Urinary bladder (tissue), 4 donors: ENCODE measurements around the gene TBC1D4. TPM values are rescaled to one million over a fixed set of nuclear protein-coding genes. Genes with fewer than 3 reads are reported as not detected.
"Not testable (repeated sequence)": the region's sequence is repeated elsewhere in the genome, so short reads cannot be mapped to it uniquely, and the experiment has no call there.

Source experiments
- DNase-seq: peaks from one replicate; pipeline ENCODE4 v3.0.0-alpha.2; 2015; ENCODE audit errors: extremely low spot score
- H3K27ac ChIP-seq: one replicate; pipeline ENCODE4 v1.5.1; 2013; ENCODE audit warnings: low read depth, mild to moderate bottlenecking, moderate library complexity
- H3K36me3 ChIP-seq: one replicate; pipeline ENCODE4 v1.6.1; 2013; ENCODE audit warnings: mild to moderate bottlenecking, moderate library complexity; ENCODE audit not compliant: insufficient read depth
- H3K4me1 ChIP-seq: one replicate; pipeline ENCODE4 v1.6.1; 2013; ENCODE audit warnings: mild to moderate bottlenecking, moderate library complexity; ENCODE audit not compliant: insufficient read depth
- H3K4me3 ChIP-seq: one replicate; pipeline ENCODE4 v1.5.1; 2013; ENCODE audit warnings: low read depth, low read length
- WGBS: extraction: QIAGEN DNeasy Blood & Tissue Kit; methylation state at CpG from one replicate; pipeline ENCODE4 v1.1.7; 2013; 5-methylcytosine and 5-hydroxymethylcytosine counted together
- polyA plus RNA-seq: library from polyadenylated mRNA; stranded (reverse); fragments of 200-250 nt; gene quantifications from one replicate; pipeline ENCODE4 v1.2.3, GENCODE V29; 2013
- total RNA-seq: library from RNA; depleted of rRNA; stranded (reverse); fragments of >200 nt; gene quantifications from one replicate; pipeline ENCODE4 v1.2.3, GENCODE V29; 2014
- donor health status: healthy with polysubstance abuse.
- donor health status: healthy.

Gene TBC1D4
- total and polyA plus RNA-seq, 2 donors: 5.4 to 28.7 TPM

GRCh38 chr13:75279834-75280369, 202.1 kb downstream of the TBC1D4 start:
- Histone ChIP-seq H3K36me3 (peaks cover 1% of the 10 kb centered on the region), H3K27ac (no peak overlapping the region), H3K4me3 (no peak overlapping the region), H3K4me1 (no peaks in the 10 kb centered on the region)
- no peak for DNase-seq
- WGBS: 87% methylated on average over 8 of the region's 8 CpGs

- H3K27ac ChIP-seq, H3K4me1 ChIP-seq, H3K36me3 ChIP-seq, DNase-seq, H3K4me3 ChIP-seq: not testable (repeated sequence)
- 94% methylated on average over 4 of the region's 4 CpGs for WGBS
These were observed 208.3 kb downstream of the TBC1D4 start for GRCh38 chr13:75273695-75274094.

- WGBS: 96% methylated on average over 1 of the region's 1 CpG
- Histone ChIP-seq H3K4me1 (no peaks in the 10 kb centered on the region), H3K4me3 (no peak overlapping the region), H3K27ac (no peak overlapping the region), H3K36me3 (no peaks in the 10 kb centered on the region)
- no peak for DNase-seq
These were observed 210.1 kb downstream of the TBC1D4 start for GRCh38 chr13:75271846-75272245.

GRCh38 chr13:75268481-75268880, 213.5 kb downstream of the TBC1D4 start:
- not testable (repeated sequence) for H3K27ac ChIP-seq, DNase-seq, H3K4me1 ChIP-seq, H3K36me3 ChIP-seq, H3K4me3 ChIP-seq
- 94% methylated on average over 24 of the region's 24 CpGs for WGBS

- WGBS: 94% methylated on average over 2 of the region's 2 CpGs
- no peaks in the 10 kb centered on the region for H3K36me3 ChIP-seq
- no peaks in the 10 kb centered on the region for H3K4me1 ChIP-seq
- H3K4me3 ChIP-seq: no peak overlapping the region
- no peak for DNase-seq
- H3K27ac ChIP-seq: no peak overlapping the region
These were observed 217.4 kb downstream of the TBC1D4 start for GRCh38 chr13:75264611-75265010.

- no peak for DNase-seq
- H3K4me1 ChIP-seq: no peaks in the 10 kb centered on the region
- 60% methylated on average over 1 of the region's 1 CpG for WGBS
- H3K27ac ChIP-seq: no peak overlapping the region
- no peaks in the 10 kb centered on the region for H3K36me3 ChIP-seq
- no peak overlapping the region for H3K4me3 ChIP-seq
These were observed 218.1 kb downstream of the TBC1D4 start for GRCh38 chr13:75263741-75264407.

GRCh38 chr13:75258159-75258782, 223.7 kb downstream of the TBC1D4 start:
- Histone ChIP-seq H3K4me3 (no peak overlapping the region), H3K36me3 (no peaks in the 10 kb centered on the region), H3K4me1 (no peaks in the 10 kb centered on the region), H3K27ac (no peak overlapping the region)
- no peak for DNase-seq
- 85% methylated on average over 3 of the region's 3 CpGs for WGBS

- Histone ChIP-seq H3K4me3 (no peak overlapping the region), H3K4me1 (no peaks in the 10 kb centered on the region), H3K36me3 (no peaks in the 10 kb centered on the region), H3K27ac (no peak overlapping the region)
- 86% methylated on average over 3 of the region's 3 CpGs for WGBS
- DNase-seq: no peak
These were observed 225.0 kb downstream of the TBC1D4 start for GRCh38 chr13:75256922-75257321.

GRCh38 chr13:75255653-75256052, 226.3 kb downstream of the TBC1D4 start:
- no peak for DNase-seq
- Histone ChIP-seq H3K36me3 (no peaks in the 10 kb centered on the region), H3K4me3 (no peak overlapping the region), H3K27ac (no peak overlapping the region), H3K4me1 (no peaks in the 10 kb centered on the region)
- WGBS: 32% methylated on average over 1 of the region's 1 CpG

- no peak overlapping the region for H3K27ac ChIP-seq
- no peaks in the 10 kb centered on the region for H3K36me3 ChIP-seq
- H3K4me3 ChIP-seq: no peak overlapping the region
- WGBS: 91% methylated on average over 6 of the region's 6 CpGs
- no peaks in the 10 kb centered on the region for H3K4me1 ChIP-seq
- no peak for DNase-seq
These were observed 226.8 kb downstream of the TBC1D4 start for GRCh38 chr13:75255147-75255546.

GRCh38 chr13:75251188-75251587, 230.8 kb downstream of the TBC1D4 start:
- no peak overlapping the region for H3K27ac ChIP-seq
- no peak overlapping the region for H3K4me3 ChIP-seq
- WGBS: 79% methylated on average over 4 of the region's 4 CpGs
- DNase-seq: no peak
- no peaks in the 10 kb centered on the region for H3K4me1 ChIP-seq
- H3K36me3 ChIP-seq: no peaks in the 10 kb centered on the region

- 71% methylated on average over 7 of the region's 7 CpGs for WGBS
- H3K36me3 ChIP-seq: no peaks in the 10 kb centered on the region
- no peak overlapping the region for H3K4me3 ChIP-seq
- no peaks in the 10 kb centered on the region for H3K4me1 ChIP-seq
- no peak for DNase-seq
- H3K27ac ChIP-seq: no peak overlapping the region
These were observed 231.3 kb downstream of the TBC1D4 start for GRCh38 chr13:75250526-75251178.

GRCh38 chr13:75245578-75245977, 236.4 kb downstream of the TBC1D4 start:
- DNase-seq, H3K27ac ChIP-seq, H3K4me1 ChIP-seq, H3K4me3 ChIP-seq, H3K36me3 ChIP-seq: not testable (repeated sequence)
- WGBS: 96% methylated on average over 5 of the region's 5 CpGs

GRCh38 chr13:75240240-75240639, 241.7 kb downstream of the TBC1D4 start:
- not testable (repeated sequence) for H3K4me1 ChIP-seq, H3K27ac ChIP-seq, H3K4me3 ChIP-seq, H3K36me3 ChIP-seq, DNase-seq
- WGBS: 86% methylated on average over 22 of the region's 22 CpGs
